ENCODE data around the gene THOC2. TPM values are rescaled to one million over a fixed set of nuclear protein-coding genes. Genes with fewer than 3 reads are reported as not detected.
"Not testable (repeated sequence)": the region's sequence is repeated elsewhere in the genome, so short reads cannot be mapped to it uniquely, and the experiment has no call there.

THOC2 gene
- total RNA-seq, 2 experiments from 2014 or later, result 69.7 to 72.1 TPM

- Mint-ChIP-seq H3K27ac (no peak overlapping the region), H3K4me3 (no peak overlapping the region), H3K4me1 (peaks cover 3% of the 10 kb centered on the region), H3K27me3 (no peaks in the 10 kb centered on the region), H3K36me3 (no peaks in the 10 kb centered on the region), H3K9me3 (no peaks in the 10 kb centered on the region)
- no peak for DNase-seq
These were observed 144.1 kb downstream of the THOC2 start for GRCh38 chrX:123588723-123589122.

- no peak overlapping the region for H3K4me3 Mint-ChIP-seq
- peaks cover 2% of the 10 kb centered on the region for H3K36me3 Mint-ChIP-seq
- DNase-seq, result no peak
- H3K9me3 Mint-ChIP-seq, result peaks cover 4% of the 10 kb centered on the region
- no peaks in the 10 kb centered on the region for H3K27me3 Mint-ChIP-seq
- H3K4me1 Mint-ChIP-seq, result no peaks in the 10 kb centered on the region
- H3K27ac Mint-ChIP-seq, result no peak overlapping the region
These were observed 151.3 kb downstream of the THOC2 start for GRCh38 chrX:123581586-123581985.

GRCh38 chrX:123580792-123581191, 152.1 kb downstream of the THOC2 start:
- Mint-ChIP-seq H3K27ac (no peak overlapping the region), H3K4me3 (no peak overlapping the region), H3K36me3 (peaks cover 2% of the 10 kb centered on the region), H3K9me3 (peaks cover 7% of the 10 kb centered on the region), H3K4me1 (no peaks in the 10 kb centered on the region), H3K27me3 (no peaks in the 10 kb centered on the region)
- DNase-seq, result no peak

GRCh38 chrX:123574027-123574426, 158.8 kb downstream of the THOC2 start:
- not testable (repeated sequence) for DNase-seq, H3K4me1 Mint-ChIP-seq, H3K36me3 Mint-ChIP-seq, H3K4me3 Mint-ChIP-seq, H3K27me3 Mint-ChIP-seq, H3K27ac Mint-ChIP-seq
- H3K9me3 Mint-ChIP-seq, result peaks cover 18% of the 10 kb centered on the region

- Mint-ChIP-seq H3K4me1 (no peaks in the 10 kb centered on the region), H3K9me3 (peaks cover 7% of the 10 kb centered on the region), H3K27me3 (no peaks in the 10 kb centered on the region), H3K27ac (no peak overlapping the region), H3K4me3 (no peak overlapping the region), H3K36me3 (peaks cover 6% of the 10 kb centered on the region)
- no peak for DNase-seq
These were observed 162.8 kb downstream of the THOC2 start for GRCh38 chrX:123570011-123570590.

GRCh38 chrX:123563167-123563566, 169.7 kb downstream of the THOC2 start:
- DNase-seq, result no peak
- Mint-ChIP-seq H3K4me1 (no peaks in the 10 kb centered on the region), H3K4me3 (no peak overlapping the region), H3K9me3 (no peaks in the 10 kb centered on the region), H3K36me3 (no peaks in the 10 kb centered on the region), H3K27ac (no peak overlapping the region), H3K27me3 (no peaks in the 10 kb centered on the region)

- DNase-seq, result no peak
- no peaks in the 10 kb centered on the region for H3K9me3 Mint-ChIP-seq
- no peaks in the 10 kb centered on the region for H3K36me3 Mint-ChIP-seq
- H3K4me3 Mint-ChIP-seq, result no peak overlapping the region
- no peaks in the 10 kb centered on the region for H3K4me1 Mint-ChIP-seq
- H3K27ac Mint-ChIP-seq, result no peak overlapping the region
- no peaks in the 10 kb centered on the region for H3K27me3 Mint-ChIP-seq
These were observed 170.3 kb downstream of the THOC2 start for GRCh38 chrX:123562342-123563146.

GRCh38 chrX:123561439-123562215, 171.2 kb downstream of the THOC2 start:
- H3K4me3 Mint-ChIP-seq, result no peak overlapping the region
- H3K4me1 Mint-ChIP-seq, result no peaks in the 10 kb centered on the region
- no peaks in the 10 kb centered on the region for H3K9me3 Mint-ChIP-seq
- no peak overlapping the region for H3K27ac Mint-ChIP-seq
- no peaks in the 10 kb centered on the region for H3K36me3 Mint-ChIP-seq
- H3K27me3 Mint-ChIP-seq, result no peaks in the 10 kb centered on the region
- DNase-seq, result no peak

- no peak overlapping the region for H3K4me3 Mint-ChIP-seq
- DNase-seq, result no peak
- H3K36me3 Mint-ChIP-seq, result no peaks in the 10 kb centered on the region
- H3K9me3 Mint-ChIP-seq, result no peaks in the 10 kb centered on the region
- H3K27ac Mint-ChIP-seq, result no peak overlapping the region
- no peaks in the 10 kb centered on the region for H3K27me3 Mint-ChIP-seq
- H3K4me1 Mint-ChIP-seq, result no peaks in the 10 kb centered on the region
These were observed 182.0 kb downstream of the THOC2 start for GRCh38 chrX:123550829-123551228.

Other genes starting within 250 kb of the THOC2 start
- gene XIAP, start 127.0 kb upstream of the THOC2 start, total RNA-seq, result 10 to 100 TPM; 23.7 to 26.7 TPM
- 100 to 1,000 TPM; 109 to 112 TPM for gene STAG2, start 228.7 kb upstream of the THOC2 start, total RNA-seq

All from activated naive CD8-positive, alpha-beta T cell treated with anti-CD3 and anti-CD28 coated beads for 36 hours (primary cell).